Measurements from ENCODE around the gene SLC41A2. TPM values are rescaled to one million over a fixed set of nuclear protein-coding genes. Genes with fewer than 3 reads are reported as not detected.

SLC41A2 gene
- total and polyA plus RNA-seq, 2 donors (not counting 3 experiments of a cell fraction or from before 2014, with no cell fraction given), result 1.7 to 7.5 TPM

- FAIRE-seq (no peak), DNase-seq (ENCODE audit: low read depth, low spot score) (no peak)
- no peak for TF ChIP-seq MYC (IDR thresholded peaks at IDR 0.05; ENCODE audit: low read depth, low read length)
- TF ChIP-seq MAX (IDR thresholded peaks at IDR 0.05; ENCODE audit: insufficient read depth, insufficient read length), result no peak
- no peak for TF ChIP-seq POLR2AphosphoS5 (IDR thresholded peaks at IDR 0.05; ENCODE audit: insufficient read depth, low read depth, low read length)
- TF ChIP-seq FOS (IDR thresholded peaks at IDR 0.05; ENCODE audit: borderline replicate concordance, insufficient read depth, low read length), result no peak
- no peak for TF ChIP-seq JUN (IDR thresholded peaks at IDR 0.05; ENCODE audit: borderline replicate concordance, insufficient read depth, insufficient read length, low read depth)
- TF ChIP-seq POLR2A (IDR thresholded peaks at IDR 0.05; ENCODE audit: low read depth, low read length), result no peak
- TF ChIP-seq EZH2 (IDR thresholded peaks at IDR 0.05; ENCODE audit: borderline replicate concordance, low read depth, low read length, severe bottlenecking), result no peak
- no peak for TF ChIP-seq GATA2 (IDR thresholded peaks at IDR 0.05; ENCODE audit: insufficient read depth, insufficient read length, low read depth, low read length)
- no peak for TF ChIP-seq CTCF (IDR thresholded peaks at IDR 0.05; ENCODE audit: extremely low read depth in 1 of 2, insufficient read depth in 1 of 2, low read depth in 1 of 2, low read length in 2 of 2)
- dilution Hi-C loops (cut with MboI; ENCODE audit: extremely low pct_ligation_motif_present, low sequenced_read_pairs), result no loop called here
- H3K4me2 ChIP-seq (ENCODE audit: insufficient read depth, low read length), result no peak overlapping the region
- no peaks in the 10 kb centered on the region for H4K20me1 ChIP-seq (replicated peaks; ENCODE audit: control insufficient read depth, extremely low read depth, insufficient read depth, low read length)
- H3K36me3 ChIP-seq (ENCODE audit: control insufficient read depth in 2 of 2, extremely low read depth in 1 of 2, insufficient read depth in 2 of 2, low read length in 2 of 2), result peaks cover 7 to 8% of the 10 kb centered on the region in 2 experiments
- H3K27ac ChIP-seq (ENCODE audit: insufficient read depth, low read depth, low read length), result no peak overlapping the region
- H3K79me2 ChIP-seq (ENCODE audit: control insufficient read depth, insufficient read depth, low read length), result no peaks in the 10 kb centered on the region
- no peak overlapping the region for H3K4me3 ChIP-seq (replicated peaks in 1 of 3; ENCODE audit: insufficient read depth in 1 of 3, low read depth in 1 of 3, low read length in 3 of 3)
- no peak overlapping the region for H2AFZ ChIP-seq (ENCODE audit: low read depth, low read length)
- no peaks in the 10 kb centered on the region for H3K9me3 ChIP-seq (replicated peaks; ENCODE audit: control insufficient read depth, insufficient read depth, low read length)
- H3K9ac ChIP-seq (replicated peaks; ENCODE audit: extremely low read depth, insufficient read depth, low read length), result no peak overlapping the region
- ChIA-PET POLR2A (no interaction called here), CTCF (no interaction called here)
- intact Hi-C loops (cut with micrococcal nuclease), result no loop called here
- H3K4me1 ChIP-seq (ENCODE audit: control insufficient read depth, extremely low read depth, insufficient read depth, low read length), result peaks cover 4% of the 10 kb centered on the region
- no peaks in the 10 kb centered on the region for H3K27me3 ChIP-seq (ENCODE audit: control insufficient read depth in 2 of 2, insufficient read depth in 2 of 2, low read length in 2 of 2)
- no peaks in the 10 kb centered on the region for H3K9me1 ChIP-seq (replicated peaks; ENCODE audit: control insufficient read depth, extremely low read depth, insufficient read depth, low read length)
- no TSS peak for BruUV-seq (replicated peaks)
Measured at GRCh38 chr12:104997541-104997940, 39.5 kb upstream of the SLC41A2 start.

All from endothelial cell of umbilical vein (primary cell).